Activated T-cell treated with anti-CD3 and anti-CD28 coated beads, Interleukin-2, amount 50 U/mL, for 72 hours (primary cell): Measurements from ENCODE around the gene PPIP5K2. TPM values are rescaled to one million over a fixed set of nuclear protein-coding genes. Genes with fewer than 3 reads are reported as not detected.

Experiments
- ATAC-seq, 2 donors: fragments of 150-1000 bp; cut with Tn5 transposase; replicated peaks in 1 of 2; 2 replicates each; pipeline ENCODE4 v1.10.0; 2021; ENCODE audit warnings: moderate library complexity in 2 of 2, mild to moderate bottlenecking in 1 of 2
- DNase-seq, 2 donors: peaks; one replicate each; pipeline ENCODE4 v3.0.0; 2021 to 2022; ENCODE audit warnings: mixed read lengths in 1 of 2
- H3K27ac Mint-ChIP-seq: one replicate; pipeline ENCODE4 v1.8.0; 2022; ENCODE audit warnings: mild to moderate bottlenecking, moderate library complexity, mixed read lengths
- H3K27me3 Mint-ChIP-seq: one replicate; pipeline ENCODE4 v1.8.0; 2022; ENCODE audit warnings: low read depth, mixed read lengths
- H3K36me3 Mint-ChIP-seq, 2 donors: one replicate each; pipeline ENCODE4 v1.8.0; 2022; ENCODE audit warnings: mixed read lengths in 2 of 2, mild to moderate bottlenecking in 1 of 2; ENCODE audit not compliant: insufficient read depth in 2 of 2
- H3K4me1 Mint-ChIP-seq: one replicate; pipeline ENCODE4 v1.8.0; 2022; ENCODE audit warnings: low read depth, mixed read lengths
- H3K4me3 Mint-ChIP-seq, 2 donors: one replicate each; pipeline ENCODE4 v1.8.0; 2022; ENCODE audit warnings: mild to moderate bottlenecking in 2 of 2, mixed read lengths in 2 of 2, moderate library complexity in 2 of 2
- H3K9me3 Mint-ChIP-seq, 2 donors: one replicate each; pipeline ENCODE4 v1.8.0; 2022; ENCODE audit warnings: mixed read lengths in 2 of 2
- total RNA-seq, 2 donors: library from RNA; stranded (reverse); gene quantifications; one replicate each; pipeline ENCODE4 v1.2.3, GENCODE V29; 2022

The PPIP5K2 gene
- total RNA-seq, 2 donors from 2014 or later = 61.7 to 65.7 TPM

GRCh38 chr5:103244398-103244797 is 124.3 kb downstream of the PPIP5K2 start:
- Mint-ChIP-seq H3K27me3 (peaks cover 49% of the 10 kb centered on the region), H3K36me3 (no peaks in the 10 kb centered on the region), H3K9me3 (peaks cover 0 to 2% of the 10 kb centered on the region in 2 donors), H3K4me1 (no peaks in the 10 kb centered on the region), H3K4me3 (no peak overlapping the region), H3K27ac (no peak overlapping the region)
- ATAC-seq (no peak), DNase-seq (no peak)

GRCh38 chr5:103245761-103246160 is 125.7 kb downstream of the PPIP5K2 start:
- peaks cover 49% of the 10 kb centered on the region for H3K27me3 Mint-ChIP-seq
- no peaks in the 10 kb centered on the region for H3K4me1 Mint-ChIP-seq
- no peaks in the 10 kb centered on the region for H3K36me3 Mint-ChIP-seq
- no peak for ATAC-seq
- no peak for DNase-seq
- peaks cover 0 to 2% of the 10 kb centered on the region in 2 donors for H3K9me3 Mint-ChIP-seq
- no peak overlapping the region for H3K4me3 Mint-ChIP-seq
- H3K27ac Mint-ChIP-seq = no peak overlapping the region

- peaks cover 62% of the 10 kb centered on the region for H3K27me3 Mint-ChIP-seq
- no peaks in the 10 kb centered on the region for H3K4me1 Mint-ChIP-seq
Observed at GRCh38 chr5:103247118-103247517, 127.0 kb downstream of the PPIP5K2 start.

GRCh38 chr5:103249068-103249467 is 129.0 kb downstream of the PPIP5K2 start:
- H3K27me3 Mint-ChIP-seq = peaks cover 56% of the 10 kb centered on the region

More at GRCh38 chr5:103247118-103247517, 127.0 kb downstream of the PPIP5K2 start:
- Mint-ChIP-seq H3K27ac (no peak overlapping the region), H3K4me3 (no peak overlapping the region), H3K9me3 (peaks cover 0 to 2% of the 10 kb centered on the region in 2 donors), H3K36me3 (no peaks in the 10 kb centered on the region)
- DNase-seq = no peak
- ATAC-seq = no peak

GRCh38 chr5:103254921-103255320 is 134.8 kb downstream of the PPIP5K2 start:
- no peaks in the 10 kb centered on the region for H3K36me3 Mint-ChIP-seq
- ATAC-seq (no peak), DNase-seq (no peak)
- no peak overlapping the region for H3K4me3 Mint-ChIP-seq
- peaks cover 32% of the 10 kb centered on the region for H3K27me3 Mint-ChIP-seq
- H3K27ac Mint-ChIP-seq = no peak overlapping the region
- H3K4me1 Mint-ChIP-seq = peaks cover 2% of the 10 kb centered on the region
- H3K9me3 Mint-ChIP-seq = no peaks in the 10 kb centered on the region

More at GRCh38 chr5:103249068-103249467, 129.0 kb downstream of the PPIP5K2 start:
- DNase-seq (no peak), ATAC-seq (no peak)
- Mint-ChIP-seq H3K36me3 (no peaks in the 10 kb centered on the region), H3K4me1 (no peaks in the 10 kb centered on the region), H3K4me3 (no peak overlapping the region), H3K9me3 (peaks cover 0 to 2% of the 10 kb centered on the region in 2 donors), H3K27ac (no peak overlapping the region)

- H3K4me3 Mint-ChIP-seq = no peak overlapping the region
- H3K27ac Mint-ChIP-seq = no peak overlapping the region
- DNase-seq (no peak), ATAC-seq (no peak)
- no peaks in the 10 kb centered on the region for H3K9me3 Mint-ChIP-seq
- no peaks in the 10 kb centered on the region for H3K36me3 Mint-ChIP-seq
- peaks cover 32% of the 10 kb centered on the region for H3K27me3 Mint-ChIP-seq
- peaks cover 8% of the 10 kb centered on the region for H3K4me1 Mint-ChIP-seq
Observed at GRCh38 chr5:103255691-103256090, 135.6 kb downstream of the PPIP5K2 start.

GRCh38 chr5:103256178-103256577 is 136.1 kb downstream of the PPIP5K2 start:
- peaks cover 28% of the 10 kb centered on the region for H3K27me3 Mint-ChIP-seq
- H3K27ac Mint-ChIP-seq = no peak overlapping the region
- no peak for ATAC-seq
- no peak for DNase-seq
- H3K9me3 Mint-ChIP-seq = no peaks in the 10 kb centered on the region
- no peak overlapping the region for H3K4me3 Mint-ChIP-seq
- no peaks in the 10 kb centered on the region for H3K36me3 Mint-ChIP-seq
- peaks cover 13% of the 10 kb centered on the region for H3K4me1 Mint-ChIP-seq

GRCh38 chr5:103258368-103258956 is 138.4 kb downstream of the PPIP5K2 start, which contains the start of gene MACIR:
Gene MACIR (plus strand): TSS chr5:103258763. CDS start chr5:103275920, 17,157 bp downstream.
- Mint-ChIP-seq H3K9me3 (no peaks in the 10 kb centered on the region), H3K27me3 (peaks cover 10% of the 10 kb centered on the region), H3K27ac (peak within 1 kb of the TSS; percentile 60), H3K4me1 (peaks cover 29% of the 10 kb centered on the region), H3K36me3 (no peaks in the 10 kb centered on the region), H3K4me3 (peak within 1 kb of the TSS; percentile 80 to 87)
- ATAC-seq (peak; percentile 92 to 93), DNase-seq (peak; percentile 90 to 95)

GRCh38 chr5:103258957-103259704 is 139.0 kb downstream of the PPIP5K2 start:
- ATAC-seq = peak; percentile 61 to 66
- H3K4me3 Mint-ChIP-seq = peak overlapping the region; percentile 80 to 87
- DNase-seq = peak; percentile 71 to 75
- no peaks in the 10 kb centered on the region for H3K36me3 Mint-ChIP-seq
- no peak overlapping the region for H3K27ac Mint-ChIP-seq
- H3K9me3 Mint-ChIP-seq = no peaks in the 10 kb centered on the region
- peaks cover 29% of the 10 kb centered on the region for H3K4me1 Mint-ChIP-seq
- peaks cover 10% of the 10 kb centered on the region for H3K27me3 Mint-ChIP-seq

GRCh38 chr5:103259705-103260355 is 139.7 kb downstream of the PPIP5K2 start:
- Mint-ChIP-seq H3K4me3 (peak overlapping the region; percentile 80 to 87), H3K9me3 (no peaks in the 10 kb centered on the region), H3K36me3 (no peaks in the 10 kb centered on the region), H3K27ac (no peak overlapping the region), H3K4me1 (peaks cover 29% of the 10 kb centered on the region), H3K27me3 (peaks cover 4% of the 10 kb centered on the region)
- no peak for DNase-seq
- no peak for ATAC-seq

- Mint-ChIP-seq H3K4me1 (peaks cover 29% of the 10 kb centered on the region), H3K36me3 (no peaks in the 10 kb centered on the region), H3K27me3 (no peaks in the 10 kb centered on the region), H3K9me3 (no peaks in the 10 kb centered on the region), H3K27ac (no peak overlapping the region), H3K4me3 (peak overlapping the region in 1 of 2 donors; percentile 80)
- no peak for DNase-seq
- no peak for ATAC-seq
Observed at GRCh38 chr5:103260951-103261350, 140.8 kb downstream of the PPIP5K2 start.
